Fibroblast of villous mesenchyme (primary cell): ENCODE results near the gene MAGI1. TPM values are rescaled to one million over a fixed set of nuclear protein-coding genes. Genes with fewer than 3 reads are reported as not detected.

Experiments
- DNase-seq: peaks from one replicate; pipeline ENCODE4 v3.0.0-alpha.2; 2010; ENCODE audit warnings: low read depth
- H3K4me3 ChIP-seq: 2 replicates; pipeline ENCODE4 v1.5.1; 2011; ENCODE audit warnings: low read depth, mild to moderate bottlenecking, low read length
- CTCF ChIP-seq: IDR thresholded peaks from 2 replicates; pipeline ENCODE4 v1.5.1; 2012; ENCODE audit warnings: low read depth, mild to moderate bottlenecking, low read length; ENCODE audit not compliant: insufficient read depth
- total RNA-seq: library from RNA; depleted of rRNA; stranded (reverse); fragments of >200 nt; gene quantifications from 2 replicates; pipeline ENCODE4 v1.2.3, GENCODE V29; 2012

The MAGI1 gene
- total RNA-seq, 1 donor, result 20.7 TPM

GRCh38 chr3:65809641-65810150 lies 229.0 kb downstream of the MAGI1 start:
- H3K4me3 ChIP-seq, result no peak overlapping the region
- no peak for TF ChIP-seq CTCF
- DNase-seq, result no peak

- TF ChIP-seq CTCF, result no peak
- no peak overlapping the region for H3K4me3 ChIP-seq
- no peak for DNase-seq
Observed at GRCh38 chr3:65808824-65809223, 229.9 kb downstream of the MAGI1 start.

GRCh38 chr3:65808407-65808806 lies 230.3 kb downstream of the MAGI1 start:
- TF ChIP-seq CTCF, result no peak
- DNase-seq, result no peak
- H3K4me3 ChIP-seq, result no peak overlapping the region

GRCh38 chr3:65807225-65807624 lies 231.5 kb downstream of the MAGI1 start:
- H3K4me3 ChIP-seq, result no peak overlapping the region
- TF ChIP-seq CTCF, result no peak
- no peak for DNase-seq

- peak; percentile 10 for TF ChIP-seq CTCF
- no peak overlapping the region for H3K4me3 ChIP-seq
- DNase-seq, result no peak
Observed at GRCh38 chr3:65806600-65806999, 232.1 kb downstream of the MAGI1 start.

GRCh38 chr3:65796676-65797075 lies 242.0 kb downstream of the MAGI1 start:
- TF ChIP-seq CTCF, result no peak
- no peak overlapping the region for H3K4me3 ChIP-seq
- DNase-seq, result no peak

GRCh38 chr3:65795166-65795565 lies 243.6 kb downstream of the MAGI1 start:
- H3K4me3 ChIP-seq, result no peak overlapping the region
- DNase-seq, result no peak
- no peak for TF ChIP-seq CTCF
